HG03575 (cell line): ENCODE data around the gene CDS2.
"Not testable (repeated sequence)": the region's sequence is repeated elsewhere in the genome, so short reads cannot be mapped to it uniquely, and the experiment has no call there.

Experiments
- ATAC-seq: cut with Tn5 transposase; IDR thresholded peaks from one replicate; pipeline ENCODE4 v1.9.1; 2021; ENCODE audit not compliant: unreplicated experiment, insufficient number of reproducible peaks, low FRiP score; ENCODE audit errors: extremely low read depth

The CDS2 gene

DNA sequence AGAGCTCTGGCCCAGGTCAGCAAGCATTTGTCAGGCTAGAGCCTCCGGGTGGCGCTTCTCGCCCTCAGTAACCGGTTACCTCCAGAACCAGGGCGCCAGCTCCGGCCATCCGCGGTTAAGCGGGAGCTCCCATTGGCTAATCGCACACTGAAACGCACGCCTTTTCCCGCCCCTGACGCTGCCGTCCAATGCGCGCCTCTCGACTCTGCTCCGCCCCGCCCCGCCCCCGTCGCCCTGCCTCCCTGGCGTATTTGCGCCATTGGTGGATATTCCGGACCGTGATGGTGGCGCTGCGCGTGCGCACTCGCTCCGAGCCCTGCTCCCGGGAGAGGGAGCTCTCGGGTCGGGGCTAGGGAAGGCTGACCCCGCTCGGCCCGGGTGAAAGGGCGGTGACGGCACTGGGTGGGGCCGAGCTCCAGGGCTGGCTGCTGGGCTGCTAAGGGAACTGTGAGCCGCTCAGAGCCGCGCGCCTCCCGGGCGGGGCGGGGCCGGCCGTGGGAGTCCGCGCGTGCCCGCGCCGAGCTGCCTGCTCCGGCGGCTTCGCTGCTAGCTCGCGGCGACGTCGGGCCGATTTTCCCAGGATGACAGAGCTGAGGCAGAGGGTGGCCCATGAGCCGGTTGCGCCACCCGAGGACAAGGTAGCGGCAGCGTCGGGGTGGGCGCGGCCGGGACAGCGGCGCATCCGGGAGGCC is at the start of gene CDS2:
Gene CDS2 (plus strand): TSS at position 497 of the 692 bp plus-strand sequence. CDS start 85 bp downstream, at position 582.
- peak; percentile 70 for ATAC-seq

DNA sequence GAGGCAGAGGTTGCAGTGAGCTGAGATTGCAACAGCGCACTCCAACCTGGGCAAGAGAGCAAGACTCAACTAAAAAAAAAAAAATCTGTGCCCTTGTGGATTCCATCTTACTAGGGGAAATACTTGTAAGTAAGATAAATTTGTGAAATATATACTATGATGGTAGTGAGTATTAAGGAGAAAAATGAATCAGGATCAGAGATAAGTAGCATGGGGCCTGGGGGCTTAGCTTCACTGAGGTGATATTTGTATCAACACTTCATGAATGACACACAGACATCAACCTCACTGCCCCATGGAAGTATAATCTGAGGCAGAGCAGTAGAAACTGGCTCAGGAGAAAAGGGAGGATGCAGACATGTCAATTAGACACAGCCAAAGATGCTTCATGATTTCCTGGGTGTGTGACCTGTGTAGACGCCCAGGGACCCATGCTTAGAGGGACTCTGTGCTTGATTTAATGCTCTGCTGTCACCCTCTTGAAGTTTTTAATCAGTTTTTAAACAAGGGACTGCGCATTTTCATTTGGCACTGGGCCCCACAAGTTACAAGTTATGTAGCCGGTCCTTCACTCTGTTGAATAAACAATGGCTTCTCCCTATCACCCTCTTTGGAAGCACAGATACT is 48.9 kb upstream of the CDS2 start:
- no peak for ATAC-seq

- peak; percentile 94 for ATAC-seq
Observed at GRCh38 chr20:5078399-5078958, 48.3 kb upstream of the CDS2 start.

DNA sequence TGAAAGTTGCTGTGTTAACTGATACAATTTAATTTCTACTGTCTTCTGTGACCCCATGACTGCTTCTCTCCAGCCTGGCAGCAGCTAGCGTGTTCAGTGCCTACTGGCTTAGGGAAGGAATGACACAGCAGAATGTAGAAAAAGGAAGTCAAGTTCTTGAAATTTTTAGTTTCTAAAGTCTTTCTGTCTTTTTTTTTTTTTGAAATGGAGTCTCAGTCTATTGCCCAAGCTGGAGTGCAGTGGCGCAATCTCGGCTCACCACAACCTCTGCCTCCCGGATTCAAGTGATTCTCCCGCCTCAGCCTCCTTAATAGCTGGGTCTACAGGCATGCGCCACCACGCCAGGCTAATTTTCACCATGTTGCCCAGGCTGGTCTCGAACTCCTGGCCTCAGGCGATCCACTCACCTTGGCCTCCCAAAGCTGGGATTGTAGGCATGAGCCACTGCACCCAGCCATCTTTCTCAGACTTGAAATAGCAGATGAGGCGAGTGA is 46.4 kb upstream of the CDS2 start:
- ATAC-seq: no peak

DNA sequence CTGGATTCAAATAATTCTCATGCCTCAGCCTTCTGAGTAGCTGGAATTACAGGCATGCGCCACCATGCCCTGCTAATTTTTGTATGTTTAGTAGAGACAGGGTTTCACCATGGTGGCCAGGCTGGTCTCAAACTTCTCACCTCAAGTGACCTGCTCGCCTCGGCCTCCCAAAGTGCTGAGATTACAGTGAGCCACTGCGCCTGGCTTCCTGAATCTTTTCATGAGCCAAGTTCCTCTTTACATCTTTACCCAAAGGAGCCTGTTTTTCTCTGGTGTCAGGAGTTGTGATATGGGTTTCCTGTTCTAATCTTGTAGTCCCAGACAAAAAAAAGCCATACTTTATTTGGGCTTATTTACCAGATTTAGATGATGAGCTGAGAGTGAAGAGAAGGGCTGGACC is 41.4 kb upstream of the CDS2 start:
- ATAC-seq: no peak

DNA sequence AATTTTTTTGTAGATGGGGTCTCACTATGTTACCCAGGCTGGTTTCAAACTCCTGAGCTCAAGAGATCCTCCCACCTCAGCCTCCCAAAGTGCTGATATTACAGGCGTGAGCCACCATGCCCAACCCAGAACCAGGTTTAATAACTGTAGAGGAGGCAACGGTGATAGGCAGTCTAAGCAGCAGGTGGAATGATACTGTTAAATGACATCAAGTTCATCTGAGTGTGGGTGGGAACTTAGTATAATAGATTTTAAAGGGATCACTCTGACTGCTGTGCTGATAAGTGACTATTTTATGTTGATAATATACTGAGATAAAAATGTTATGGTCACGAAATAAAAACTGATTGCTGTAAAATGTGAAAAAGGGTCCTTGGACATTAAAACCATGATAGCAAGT is 38.1 kb upstream of the CDS2 start:
- no peak for ATAC-seq

DNA sequence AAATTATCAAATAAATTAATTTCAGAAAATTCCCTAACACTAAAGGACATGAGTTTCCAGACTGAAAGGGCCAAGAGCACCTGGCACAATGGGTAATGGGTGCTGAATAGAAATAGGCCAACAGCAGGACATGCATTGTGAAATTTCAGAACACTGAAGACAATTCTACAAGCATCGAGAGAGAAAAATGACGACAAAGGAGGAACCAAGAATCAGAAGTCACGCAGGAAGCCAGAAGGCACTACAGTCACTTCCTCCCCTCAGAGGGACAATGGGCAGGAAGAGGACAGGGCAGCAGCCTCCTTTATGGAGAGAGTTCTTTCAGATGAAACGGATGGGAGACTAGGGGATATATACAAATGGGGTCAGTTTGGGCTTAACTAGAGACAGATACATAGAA is 36.6 kb upstream of the CDS2 start:
- ATAC-seq: no peak

- ATAC-seq: no peak
Observed at GRCh38 chr20:5091902-5092301, 34.9 kb upstream of the CDS2 start.

- no peak for ATAC-seq
Observed at GRCh38 chr20:5092765-5093339, 34.0 kb upstream of the CDS2 start.

DNA sequence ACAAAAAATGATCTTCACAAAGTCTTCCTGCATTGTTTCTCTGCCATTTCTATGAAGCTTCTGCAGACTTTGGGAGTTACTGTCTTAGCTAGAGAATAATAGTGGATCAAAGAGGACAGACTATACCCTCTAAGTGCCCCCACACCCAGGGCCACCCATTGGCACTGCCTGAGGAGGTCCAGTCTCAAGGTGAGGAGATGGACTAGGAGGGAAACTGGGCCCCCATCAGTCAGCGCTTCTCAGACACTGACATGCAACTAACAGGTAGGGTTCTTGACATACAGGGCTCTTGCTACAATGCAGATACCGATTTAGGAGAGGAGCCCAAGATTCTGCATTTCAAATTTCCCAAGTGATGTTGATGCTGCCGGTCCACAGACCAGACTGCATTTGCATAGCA is 31.4 kb upstream of the CDS2 start:
- ATAC-seq: no peak

- ATAC-seq: no peak
Observed at GRCh38 chr20:5095931-5096330, 30.9 kb upstream of the CDS2 start.

DNA sequence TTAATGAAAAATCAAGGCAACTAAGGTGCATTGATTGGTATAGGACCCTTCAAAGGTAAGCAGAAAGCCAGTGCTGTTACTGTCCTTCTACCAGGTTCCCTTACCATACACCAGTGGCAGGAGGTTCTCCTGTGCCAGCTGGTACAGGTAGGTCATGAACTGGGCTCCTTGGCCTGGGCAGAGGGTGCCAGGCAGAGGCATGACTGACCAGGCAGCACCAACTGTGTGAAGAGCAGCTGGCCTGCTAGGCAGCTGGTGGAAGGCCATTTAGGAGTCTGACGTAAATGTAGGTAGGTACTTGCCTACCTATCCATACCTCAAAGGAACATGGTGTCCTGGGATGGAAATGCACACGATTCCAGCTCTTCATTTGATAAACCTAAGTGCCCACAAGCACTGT is 30.3 kb upstream of the CDS2 start:
- ATAC-seq: no peak

GRCh38 chr20:5099009-5099408 is 27.8 kb upstream of the CDS2 start:
- ATAC-seq: not testable (repeated sequence)

GRCh38 chr20:5099909-5100308 is 26.9 kb upstream of the CDS2 start:
- ATAC-seq: not testable (repeated sequence)

DNA sequence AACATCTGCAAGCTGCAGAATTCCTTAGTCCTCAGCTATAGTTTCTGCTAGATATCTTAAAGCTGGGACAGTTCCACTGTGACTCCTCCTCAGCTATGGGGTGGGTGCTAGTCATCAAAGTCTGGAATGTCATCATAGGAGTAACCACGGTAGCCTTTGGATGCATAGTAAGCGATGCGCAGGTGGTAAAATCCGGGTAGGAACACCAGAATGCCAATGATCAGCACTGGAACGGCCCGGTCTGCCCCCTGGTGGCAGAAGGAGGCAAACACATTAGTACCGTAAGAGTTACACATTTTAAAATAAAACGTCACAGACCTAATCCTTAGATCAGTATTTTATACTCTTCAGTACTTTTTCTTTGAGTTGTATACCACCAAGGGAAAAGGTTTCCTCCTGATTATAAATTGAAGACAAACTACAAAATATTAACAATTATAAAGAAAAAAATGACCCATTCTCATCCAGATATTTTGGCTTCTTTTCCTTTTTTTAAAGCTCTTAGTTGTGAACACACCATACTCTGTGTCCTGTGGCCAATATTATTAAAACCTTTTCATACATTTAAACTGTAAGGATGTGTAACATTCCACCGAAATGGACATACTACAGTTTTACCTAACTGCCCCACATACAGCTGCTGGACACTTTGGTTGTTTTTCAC is 26.0 kb upstream of the CDS2 start:
- no peak for ATAC-seq

DNA sequence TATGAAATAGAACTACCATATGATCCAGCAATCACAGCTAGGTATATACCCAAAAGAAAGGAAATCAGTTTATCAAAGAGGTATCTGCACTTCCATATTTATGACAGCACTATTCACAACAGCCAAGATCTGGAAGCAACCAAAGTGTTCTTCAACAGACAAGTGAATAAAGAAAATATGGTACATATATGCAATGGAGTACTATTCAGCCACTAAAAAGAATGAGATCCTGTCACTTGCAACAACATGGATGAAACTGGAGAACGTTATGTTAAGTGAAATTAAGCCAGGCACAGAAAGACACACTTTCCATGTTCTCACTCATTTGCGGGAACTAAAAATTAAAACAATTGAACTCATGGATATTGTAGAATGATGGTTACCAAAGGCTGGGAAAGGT is 22.3 kb upstream of the CDS2 start:
- ATAC-seq: no peak

- ATAC-seq: no peak
Observed at GRCh38 chr20:5109276-5109675, 17.5 kb upstream of the CDS2 start.

GRCh38 chr20:5113615-5113986 is 13.2 kb upstream of the CDS2 start:
- no peak for ATAC-seq

GRCh38 chr20:5114403-5114802 is 12.4 kb upstream of the CDS2 start:
- ATAC-seq: no peak

GRCh38 chr20:5116875-5117274 is 9.9 kb upstream of the CDS2 start:
- ATAC-seq: no peak
